ENCODE data around the gene NPAS2.

GRCh38 chr2:100796499-100797100 lies 23.3 kb upstream of the NPAS2 start:
- TF ChIP-seq CTCF (IDR thresholded peaks at IDR 0.05; ENCODE audit: low read depth, low read length) (no peak), EZH2phosphoT487 (IDR thresholded peaks at IDR 0.05; ENCODE audit: low read depth) (no peak)
